ENCODE measurements around the gene ALK.

The ALK gene

DNA sequence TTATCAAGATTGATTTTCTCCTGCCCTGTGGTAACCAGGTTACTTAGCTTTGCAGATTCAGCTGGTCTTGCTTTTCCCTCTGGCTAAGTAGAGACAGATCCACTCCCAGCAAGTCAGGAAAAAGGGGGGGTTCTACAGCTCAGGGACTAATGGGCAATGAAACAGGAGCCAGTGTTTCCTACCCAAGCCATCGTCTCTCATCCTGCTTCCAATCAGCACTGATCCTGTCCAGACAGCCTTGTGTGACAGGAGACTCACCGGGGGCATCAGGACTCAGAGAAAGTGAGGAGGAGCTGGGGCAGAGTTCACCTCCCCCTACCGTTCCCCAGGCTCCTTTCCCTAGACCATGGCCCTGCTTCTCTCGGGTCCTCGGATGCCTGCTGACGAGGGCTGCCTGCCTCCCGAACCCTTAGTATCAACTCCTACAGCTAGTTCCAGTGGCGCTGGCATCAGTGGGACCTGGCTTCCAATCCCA lies 307.6 kb downstream of the ALK start:
- Histone ChIP-seq H3K4me1 (ENCODE audit: control insufficient read depth, insufficient read depth, low read length) (peaks cover 4% of the 10 kb centered on the region), H3K4me3 (ENCODE audit: insufficient read depth, low read depth, low read length) (no peak overlapping the region), H3K36me3 (ENCODE audit: control insufficient read depth, insufficient read depth, low read length) (no peaks in the 10 kb centered on the region), H3K9me3 (ENCODE audit: control insufficient read depth, low read length) (no peaks in the 10 kb centered on the region), H3K27ac (ENCODE audit: insufficient read depth, low read depth, low read length, poor library complexity, severe bottlenecking) (no peak overlapping the region), H3K27me3 (ENCODE audit: control insufficient read depth, insufficient read depth, low read length, poor library complexity, severe bottlenecking) (no peaks in the 10 kb centered on the region)
- 88 to 89% methylated on average over 8 of the region's 8 CpGs for WGBS, 2 experiments

DNA sequence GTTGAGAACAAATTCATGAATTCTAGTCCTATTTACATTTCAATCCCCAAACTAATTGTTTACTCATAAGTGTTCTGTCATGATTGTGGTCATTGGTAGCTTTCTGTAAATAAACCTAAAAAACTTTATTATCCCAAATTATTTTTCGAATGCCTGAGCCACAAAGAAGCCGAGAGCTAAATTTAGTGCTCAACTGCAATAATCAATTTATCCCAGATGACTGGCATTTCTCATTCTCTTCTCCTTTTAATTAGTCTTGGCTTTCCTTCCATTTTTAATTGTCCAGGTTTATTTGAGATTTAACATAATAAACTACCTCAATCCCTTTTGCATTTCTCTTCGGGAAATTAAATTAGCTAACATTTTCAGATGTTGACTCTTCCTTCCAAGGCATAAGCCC lies 308.3 kb downstream of the ALK start:
- WGBS, 2 experiments = 95 to 99% methylated on average over 3 of the region's 3 CpGs
- H3K4me1 ChIP-seq (ENCODE audit: control insufficient read depth, insufficient read depth, low read length) = peaks cover 4% of the 10 kb centered on the region
- H3K36me3 ChIP-seq (ENCODE audit: control insufficient read depth, insufficient read depth, low read length) = no peaks in the 10 kb centered on the region
- H3K4me3 ChIP-seq (ENCODE audit: insufficient read depth, low read depth, low read length) = no peak overlapping the region
- no peaks in the 10 kb centered on the region for H3K9me3 ChIP-seq (ENCODE audit: control insufficient read depth, low read length)
- no peaks in the 10 kb centered on the region for H3K27me3 ChIP-seq (ENCODE audit: control insufficient read depth, insufficient read depth, low read length, poor library complexity, severe bottlenecking)
- no peak overlapping the region for H3K27ac ChIP-seq (ENCODE audit: insufficient read depth, low read depth, low read length, poor library complexity, severe bottlenecking)

DNA sequence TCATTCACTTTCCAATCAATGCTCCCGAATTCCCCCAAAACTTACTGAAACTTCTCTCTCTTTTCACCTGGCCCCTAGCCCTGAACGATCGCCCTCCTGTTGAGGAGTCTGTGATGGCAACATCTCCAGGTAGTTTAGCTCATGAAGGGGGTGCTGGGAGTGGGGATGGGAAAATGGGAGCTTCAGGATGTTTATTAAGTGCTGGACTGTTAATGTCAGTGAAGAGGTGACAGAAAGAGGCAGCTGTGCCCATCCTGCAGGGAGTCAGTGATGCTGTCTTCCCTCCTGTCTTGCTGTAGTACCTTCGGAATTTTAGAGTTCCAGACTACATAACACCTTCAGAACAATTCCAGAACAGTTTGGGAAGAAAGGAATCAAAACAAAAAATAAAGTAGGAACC lies 308.8 kb downstream of the ALK start:
- Histone ChIP-seq H3K36me3 (ENCODE audit: control insufficient read depth, insufficient read depth, low read length) (no peaks in the 10 kb centered on the region), H3K27ac (ENCODE audit: insufficient read depth, low read depth, low read length, poor library complexity, severe bottlenecking) (no peak overlapping the region), H3K27me3 (ENCODE audit: control insufficient read depth, insufficient read depth, low read length, poor library complexity, severe bottlenecking) (no peaks in the 10 kb centered on the region), H3K4me1 (ENCODE audit: control insufficient read depth, insufficient read depth, low read length) (peaks cover 4% of the 10 kb centered on the region), H3K4me3 (ENCODE audit: insufficient read depth, low read depth, low read length) (no peak overlapping the region), H3K9me3 (ENCODE audit: control insufficient read depth, low read length) (no peaks in the 10 kb centered on the region)
- WGBS, 2 experiments = 90 to 97% methylated on average over 4 of the region's 4 CpGs

DNA sequence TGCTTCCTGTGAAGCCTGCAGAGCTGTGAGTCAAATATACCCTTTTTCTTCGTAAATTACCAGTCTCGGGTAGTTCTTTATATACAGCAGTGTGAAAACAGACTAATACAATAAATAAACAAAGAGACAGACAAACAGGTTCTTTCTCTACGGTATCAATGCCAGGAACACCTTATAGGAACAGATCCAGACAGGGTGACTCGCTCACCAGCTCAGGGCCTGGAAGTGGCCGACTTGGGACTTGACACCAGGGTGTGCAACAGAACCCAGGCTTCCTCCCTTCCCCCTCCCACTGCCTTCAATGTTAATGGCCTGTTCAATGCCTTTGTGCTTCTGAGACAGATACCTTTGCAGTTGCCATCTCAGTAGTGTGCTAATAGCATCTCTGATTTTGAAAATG lies 309.5 kb downstream of the ALK start:
- Histone ChIP-seq H3K9me3 (ENCODE audit: control insufficient read depth, low read length) (no peaks in the 10 kb centered on the region), H3K27ac (ENCODE audit: insufficient read depth, low read depth, low read length, poor library complexity, severe bottlenecking) (no peak overlapping the region), H3K27me3 (ENCODE audit: control insufficient read depth, insufficient read depth, low read length, poor library complexity, severe bottlenecking) (no peaks in the 10 kb centered on the region), H3K4me3 (ENCODE audit: insufficient read depth, low read depth, low read length) (no peak overlapping the region), H3K36me3 (ENCODE audit: control insufficient read depth, insufficient read depth, low read length) (no peaks in the 10 kb centered on the region), H3K4me1 (ENCODE audit: control insufficient read depth, insufficient read depth, low read length) (peaks cover 4% of the 10 kb centered on the region)
- WGBS, 2 experiments = 92 to 96% methylated on average over 5 of the region's 5 CpGs

DNA sequence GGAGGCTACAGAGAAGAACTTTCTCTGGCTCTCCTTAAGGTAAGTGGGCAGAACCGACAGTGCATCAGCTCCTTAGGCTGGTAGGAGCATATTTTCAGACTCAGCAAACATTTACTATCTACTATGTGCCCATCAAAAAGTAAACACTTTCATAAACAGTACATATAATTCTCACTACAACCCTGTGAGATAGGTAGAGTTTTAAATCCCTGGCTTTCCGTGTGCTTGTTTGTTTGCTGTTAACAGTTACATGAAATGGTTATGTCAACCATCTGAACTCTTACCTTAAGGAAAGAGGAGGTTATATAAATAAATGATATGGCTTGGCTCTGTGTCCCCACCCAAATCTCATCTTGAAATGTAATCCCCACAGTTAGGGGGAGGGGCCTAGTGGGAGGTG lies 310.1 kb downstream of the ALK start:
- WGBS, 2 experiments = 90 to 100% methylated on average over 2 of the region's 2 CpGs
- Histone ChIP-seq H3K27ac (ENCODE audit: insufficient read depth, low read depth, low read length, poor library complexity, severe bottlenecking) (no peak overlapping the region), H3K9me3 (ENCODE audit: control insufficient read depth, low read length) (no peaks in the 10 kb centered on the region), H3K4me3 (ENCODE audit: insufficient read depth, low read depth, low read length) (no peak overlapping the region), H3K4me1 (ENCODE audit: control insufficient read depth, insufficient read depth, low read length) (no peaks in the 10 kb centered on the region), H3K36me3 (ENCODE audit: control insufficient read depth, insufficient read depth, low read length) (no peaks in the 10 kb centered on the region), H3K27me3 (ENCODE audit: control insufficient read depth, insufficient read depth, low read length, poor library complexity, severe bottlenecking) (no peaks in the 10 kb centered on the region)

DNA sequence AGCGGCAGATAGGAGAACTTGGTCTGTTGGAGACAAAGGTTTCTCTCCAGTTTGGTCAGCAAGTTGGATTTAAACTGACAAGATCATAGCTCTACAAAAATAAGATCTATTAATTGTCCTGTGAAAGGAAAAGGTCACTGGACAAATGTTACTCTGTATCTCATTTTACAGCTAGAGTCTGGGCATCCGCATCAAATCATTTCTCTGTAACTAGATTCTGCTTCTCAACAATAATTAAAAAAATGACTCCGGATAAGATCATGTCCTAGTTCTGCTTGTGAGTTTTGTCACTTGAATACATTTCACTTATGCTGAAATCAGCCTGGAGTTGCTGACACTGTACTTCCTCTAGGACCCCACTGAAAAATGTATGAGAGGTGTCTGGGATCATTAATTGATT lies 310.8 kb downstream of the ALK start:
- Histone ChIP-seq H3K4me1 (ENCODE audit: control insufficient read depth, insufficient read depth, low read length) (no peaks in the 10 kb centered on the region), H3K27ac (ENCODE audit: insufficient read depth, low read depth, low read length, poor library complexity, severe bottlenecking) (no peak overlapping the region), H3K27me3 (ENCODE audit: control insufficient read depth, insufficient read depth, low read length, poor library complexity, severe bottlenecking) (no peaks in the 10 kb centered on the region), H3K4me3 (ENCODE audit: insufficient read depth, low read depth, low read length) (no peak overlapping the region), H3K36me3 (ENCODE audit: control insufficient read depth, insufficient read depth, low read length) (no peaks in the 10 kb centered on the region), H3K9me3 (ENCODE audit: control insufficient read depth, low read length) (no peaks in the 10 kb centered on the region)
- 99 to 100% methylated on average over 3 of the region's 3 CpGs for WGBS, 2 experiments

DNA sequence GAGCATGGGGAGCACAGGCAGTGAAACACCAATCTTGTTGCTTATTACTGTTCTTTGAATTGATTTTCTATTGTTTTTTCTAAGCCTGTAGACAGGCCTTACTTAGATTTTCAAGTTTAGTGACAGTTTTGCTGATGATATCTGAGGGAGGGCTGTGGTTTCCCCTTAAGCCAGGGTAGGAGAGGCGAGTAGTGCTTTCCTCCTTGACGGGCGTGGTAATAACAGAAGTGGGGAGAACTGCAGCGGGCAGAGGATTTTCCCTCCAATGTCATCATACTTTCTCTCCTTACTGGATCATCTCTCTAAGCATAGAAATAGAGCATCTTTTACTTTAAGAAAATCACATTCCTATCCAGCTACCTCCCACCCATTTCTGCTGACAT lies 314.4 kb downstream of the ALK start:
- H3K36me3 ChIP-seq (ENCODE audit: control insufficient read depth, insufficient read depth, low read length) = no peaks in the 10 kb centered on the region
- no peaks in the 10 kb centered on the region for H3K4me1 ChIP-seq (ENCODE audit: control insufficient read depth, insufficient read depth, low read length)
- no peaks in the 10 kb centered on the region for H3K27me3 ChIP-seq (ENCODE audit: control insufficient read depth, insufficient read depth, low read length, poor library complexity, severe bottlenecking)
- no peaks in the 10 kb centered on the region for H3K9me3 ChIP-seq (ENCODE audit: control insufficient read depth, low read length)
- H3K4me3 ChIP-seq (ENCODE audit: insufficient read depth, low read depth, low read length) = no peak overlapping the region
- H3K27ac ChIP-seq (ENCODE audit: insufficient read depth, low read depth, low read length, poor library complexity, severe bottlenecking) = no peak overlapping the region
- WGBS, 2 experiments = 92% methylated on average over 4 of the region's 4 CpGs

DNA sequence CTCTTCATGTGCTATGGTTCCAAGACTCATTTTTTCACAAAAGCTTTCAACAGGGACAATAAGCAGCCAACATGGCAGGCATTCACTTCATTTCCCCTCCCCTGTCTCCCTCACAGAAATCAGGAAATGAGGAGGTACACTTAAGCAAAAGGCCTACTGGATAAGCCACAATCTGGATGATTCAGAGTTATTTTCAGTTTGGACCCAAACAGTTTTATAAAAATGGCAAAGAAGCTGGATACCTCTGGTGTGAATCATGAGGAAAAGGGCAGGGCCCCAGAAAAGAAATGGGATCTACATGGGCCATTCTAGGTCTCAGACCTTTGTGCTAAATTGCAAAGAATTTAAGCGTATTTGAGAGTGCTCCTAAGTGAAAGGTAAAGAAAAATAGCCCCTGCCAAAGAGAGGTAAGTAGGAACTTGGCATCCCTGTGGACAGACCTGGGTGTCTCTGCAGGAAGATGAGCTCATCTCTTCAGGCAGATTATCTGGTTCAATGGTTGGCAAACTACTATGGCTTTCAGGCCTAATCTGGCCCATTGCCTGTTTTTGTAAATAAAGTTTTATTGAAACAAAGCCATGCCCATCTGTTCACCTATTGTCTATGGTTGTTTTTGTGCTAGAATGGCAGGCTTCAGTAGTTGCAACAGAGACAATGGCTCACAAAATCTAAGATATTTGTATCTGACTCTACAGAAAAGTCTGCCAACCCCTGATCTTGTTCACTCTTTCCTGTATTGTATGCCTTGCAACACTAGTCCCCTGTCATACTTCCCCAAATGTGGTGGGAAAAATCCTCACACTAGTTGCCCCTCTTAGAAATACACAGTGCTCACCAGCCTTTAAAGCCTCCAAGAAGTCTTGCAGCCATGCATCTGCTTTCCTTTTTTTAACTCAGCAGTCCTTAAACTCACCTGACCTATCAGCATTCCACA lies 315.0 kb downstream of the ALK start:
- Histone ChIP-seq H3K27me3 (ENCODE audit: control insufficient read depth, insufficient read depth, low read length, poor library complexity, severe bottlenecking) (no peaks in the 10 kb centered on the region), H3K4me1 (ENCODE audit: control insufficient read depth, insufficient read depth, low read length) (no peaks in the 10 kb centered on the region), H3K9me3 (ENCODE audit: control insufficient read depth, low read length) (no peaks in the 10 kb centered on the region), H3K36me3 (ENCODE audit: control insufficient read depth, insufficient read depth, low read length) (no peaks in the 10 kb centered on the region), H3K27ac (ENCODE audit: insufficient read depth, low read depth, low read length, poor library complexity, severe bottlenecking) (no peak overlapping the region), H3K4me3 (ENCODE audit: insufficient read depth, low read depth, low read length) (no peak overlapping the region)
- WGBS, 2 experiments = 94 to 98% methylated on average over 1 of the region's 1 CpG

DNA sequence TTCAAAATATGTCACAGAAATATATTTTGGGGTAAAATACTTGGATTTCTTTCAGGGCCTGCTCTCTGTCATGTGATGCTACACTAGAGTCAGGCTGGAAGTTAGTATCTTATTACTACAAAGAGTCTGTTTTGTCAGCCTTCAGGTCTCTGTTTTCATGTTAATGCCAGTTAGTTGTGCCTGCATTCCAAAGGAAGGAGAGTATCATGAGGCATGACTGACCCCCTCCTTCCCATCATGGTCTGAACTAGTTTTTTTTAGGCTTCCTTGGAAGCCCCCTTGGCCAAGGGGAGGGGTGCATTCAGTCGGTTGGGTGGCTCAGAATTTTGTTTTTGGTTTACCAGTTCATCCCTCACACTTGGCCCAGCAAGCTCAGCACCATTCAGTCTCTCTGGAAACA lies 318.0 kb downstream of the ALK start:
- Histone ChIP-seq H3K36me3 (ENCODE audit: control insufficient read depth, insufficient read depth, low read length) (no peaks in the 10 kb centered on the region), H3K27me3 (ENCODE audit: control insufficient read depth, insufficient read depth, low read length, poor library complexity, severe bottlenecking) (no peaks in the 10 kb centered on the region), H3K4me1 (ENCODE audit: control insufficient read depth, insufficient read depth, low read length) (no peaks in the 10 kb centered on the region), H3K9me3 (ENCODE audit: control insufficient read depth, low read length) (no peaks in the 10 kb centered on the region), H3K4me3 (ENCODE audit: insufficient read depth, low read depth, low read length) (no peak overlapping the region), H3K27ac (ENCODE audit: insufficient read depth, low read depth, low read length, poor library complexity, severe bottlenecking) (no peak overlapping the region)
- 10 to 13% methylated on average over 1 of the region's 1 CpG for WGBS, 2 experiments

DNA sequence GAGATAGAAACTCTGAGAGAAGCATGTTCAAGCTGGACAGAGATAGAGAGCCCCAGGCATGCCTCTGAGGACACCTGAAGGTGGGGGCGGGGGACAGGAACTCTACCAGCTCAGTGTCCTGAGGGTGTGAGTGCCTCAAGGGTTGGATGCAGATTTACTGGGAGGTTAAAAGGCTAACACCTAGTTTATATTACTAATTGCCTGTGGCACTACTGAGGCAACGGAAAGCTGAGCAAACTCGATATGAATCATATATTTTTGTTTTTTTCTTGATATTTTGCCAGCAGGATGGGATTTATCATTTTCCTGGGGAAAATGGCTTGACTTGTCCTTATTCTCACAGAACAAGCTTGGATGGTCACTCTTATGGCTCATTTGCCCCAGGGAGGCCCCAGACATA lies 319.5 kb downstream of the ALK start:
- Histone ChIP-seq H3K9me3 (ENCODE audit: control insufficient read depth, low read length) (no peaks in the 10 kb centered on the region), H3K27me3 (ENCODE audit: control insufficient read depth, insufficient read depth, low read length, poor library complexity, severe bottlenecking) (no peaks in the 10 kb centered on the region), H3K4me3 (ENCODE audit: insufficient read depth, low read depth, low read length) (no peak overlapping the region), H3K36me3 (ENCODE audit: control insufficient read depth, insufficient read depth, low read length) (no peaks in the 10 kb centered on the region), H3K27ac (ENCODE audit: insufficient read depth, low read depth, low read length, poor library complexity, severe bottlenecking) (no peak overlapping the region), H3K4me1 (ENCODE audit: control insufficient read depth, insufficient read depth, low read length) (no peaks in the 10 kb centered on the region)
- 90 to 99% methylated on average over 3 of the region's 3 CpGs for WGBS, 2 experiments

All from ectodermal cell (in vitro differentiated cells).